DND-41 (cell line): ENCODE measurements around the gene THSD7A.

ENCODE experiments used
- CTCF ChIP-seq: IDR thresholded peaks from 2 replicates; pipeline ENCODE4 v1.5.1; 2012; ENCODE audit warnings: borderline replicate concordance, low read length, moderate library complexity, mild to moderate bottlenecking; ENCODE audit not compliant: poor library complexity, severe bottlenecking; ENCODE audit errors: extremely low read depth
- EZH2 ChIP-seq: IDR thresholded peaks from 3 replicates; pipeline ENCODE4 v1.6.1; 2012; ENCODE audit warnings: borderline replicate concordance, low read depth, mild to moderate bottlenecking, moderate library complexity, low read length, inconsistent platforms; ENCODE audit not compliant: severe bottlenecking

GRCh38 chr7:11784769-11785536, 47.0 kb downstream of the THSD7A start:
- TF ChIP-seq CTCF = no peak
- no peak for TF ChIP-seq EZH2
